HepG2 (cell line): ENCODE data around the gene ATPAF1. TPM values are rescaled to one million over a fixed set of nuclear protein-coding genes. Genes with fewer than 3 reads are reported as not detected.

Experiments
- ATAC-seq: fragments of 200-7000 bp; cut with Tn5 transposase; 3 replicates; pipeline ENCODE4 v1.9.1; 2020; ENCODE audit warnings: mild to moderate bottlenecking, moderate library complexity
- BruUV-seq: library from RNA; stranded (reverse); fragments of 400-500 nt; replicated peaks from 2 replicates; lab custom pipeline; 2021; lab: Mats Ljungman, UMichigan
- CTCF ChIA-PET: fragments of 300-600 bp; formaldehyde crosslinking; extraction: SDS; loops from one replicate; lab custom pipeline; 2021; ENCODE audit warnings: low total read pairs, inconsistent platforms, low intra/inter-chr PET ratio; lab: Yijun Ruan, JAX
- POLR2A ChIA-PET: fragments of 350-600 bp; sonication (Branson Sonifier 250); formaldehyde crosslinking; loops from one replicate; lab custom pipeline; 2020; ENCODE audit warnings: antibody characterized with exemption, inconsistent platforms; lab: Yijun Ruan, JAX
- DNase-seq: peaks from one replicate; pipeline ENCODE4 v3.0.0-alpha.2; 2015; ENCODE audit warnings: low spot score
- FAIRE-seq: peaks from 3 replicates; lab custom pipeline; 2011; peaks lifted over from hg19 to GRCh38; lab: Jason Lieb, UNC
- H2AFZ ChIP-seq: one replicate; pipeline ENCODE4 v1.6.1; 2011; ENCODE audit warnings: low read length, inconsistent platforms
- H3K27ac ChIP-seq: fragments of 300-600 bp; 3 replicates; pipeline ENCODE4 v1.8.0; 2011; ENCODE audit warnings: mixed run types, mild to moderate bottlenecking, mixed read lengths, low read length, inconsistent platforms; ENCODE audit not compliant: insufficient read depth; ENCODE audit errors: extremely low read length
- H3K27me3 ChIP-seq, 2 experiments: fragments of 200-600 bp in 1 of 2; 2 replicates in 1 of 2; 3 replicates in 1 of 2; pipeline versions ENCODE4 v1.6.0 to v1.8.0; 2011; ENCODE audit warnings: low read length in 2 of 2, mild to moderate bottlenecking in 2 of 2, moderate library complexity in 2 of 2, inconsistent platforms in 1 of 2; ENCODE audit not compliant: insufficient read depth in 2 of 2, control insufficient read depth in 1 of 2
- H3K36me3 ChIP-seq, 2 experiments: fragments of 200-600 bp in 1 of 2; replicated peaks in 1 of 2; 2 replicates in 1 of 2; 3 replicates in 1 of 2; pipeline versions ENCODE4 v1.5.1 to v1.8.0; 2011; ENCODE audit warnings: low read length in 2 of 2, inconsistent platforms in 1 of 2; ENCODE audit not compliant: insufficient read depth in 2 of 2, control insufficient read depth in 1 of 2
- H3K4me1 ChIP-seq: 2 replicates; pipeline ENCODE4 v1.5.1; 2012; ENCODE audit warnings: low read length, inconsistent platforms; ENCODE audit not compliant: insufficient read depth
- H3K4me2 ChIP-seq: 2 replicates; pipeline ENCODE4 v1.6.0; 2011; ENCODE audit warnings: low read depth, low read length, inconsistent platforms
- H3K4me3 ChIP-seq, 3 experiments: fragments of 200-600 bp in 1 of 3; sonication (generic), shearing (Covaris generic) in 1 of 3; replicated peaks in 1 of 3; 2 replicates each; pipeline ENCODE4 v1.5.1; 2011 to 2016; ENCODE audit warnings: low read length in 3 of 3, inconsistent platforms in 2 of 3, low read depth in 2 of 3, mild to moderate bottlenecking in 2 of 3, control low read depth in 1 of 3, mixed read lengths in 1 of 3; ENCODE audit not compliant: insufficient read depth in 1 of 3
- H3K79me2 ChIP-seq: one replicate; pipeline ENCODE4 v1.6.1; 2011; ENCODE audit warnings: low read length, inconsistent platforms; ENCODE audit not compliant: insufficient read depth
- H3K9ac ChIP-seq: 2 replicates; pipeline ENCODE4 v1.6.0; 2011; ENCODE audit warnings: mild to moderate bottlenecking, low read depth, low read length, inconsistent platforms; ENCODE audit not compliant: insufficient read depth
- H3K9me3 ChIP-seq: 2 replicates; pipeline ENCODE4 v1.5.1; 2012; ENCODE audit warnings: mild to moderate bottlenecking, low read length
- H4K20me1 ChIP-seq: 2 replicates; pipeline ENCODE4 v1.6.0; 2011; ENCODE audit warnings: inconsistent platforms, mild to moderate bottlenecking, low read length, moderate library complexity; ENCODE audit not compliant: insufficient read depth
- CTCF ChIP-seq: sonication (generic); formaldehyde crosslinking; IDR thresholded peaks from 2 replicates; pipeline ENCODE4 v1.5.0; 2020; ENCODE audit warnings: mild to moderate bottlenecking, missing genetic modification reagents, moderate library complexity
- PRDM10 ChIP-seq: sonication (generic); formaldehyde crosslinking; IDR thresholded peaks from 2 replicates; pipeline ENCODE4 v1.4.0; 2020; ENCODE audit warnings: low read depth, missing genetic modification reagents
- ZKSCAN1 ChIP-seq: fragments of 150-350 bp; IDR thresholded peaks from 2 replicates; pipeline ENCODE4 v1.6.1; 2014; ENCODE audit warnings: low read length
- WGBS: methylation state at CpG from one replicate; pipeline ENCODE4 v1.1.6; 2017; ENCODE audit warnings: low lambda C conversion rate; 5-methylcytosine and 5-hydroxymethylcytosine counted together
- in situ Hi-C: cut with HindIII; loops from 2 replicates; pipeline ENCODE4 v1.10.0; 2017; ENCODE audit warnings: low pct_unique_long_range_greater_than_20kb; ENCODE audit not compliant: extremely low pct_ligation_motif_present
- intact Hi-C: fragments of 100-400 bp; cut with micrococcal nuclease; formaldehyde crosslinking; loops from one replicate; pipeline ENCODE4 v1.10.0; 2022; ENCODE audit not compliant: unreplicated experiment
- polyA plus RNA-seq, 8 experiments: library from polyadenylated mRNA; depleted of rRNA in 3 of 8; stranded (reverse) in 7 of 8; unstranded in 1 of 8; fragments of >200 nt; fragmentation: Illumina TruSeq in 4 of 8; extraction: Trizol in 4 of 8; gene quantifications; 2 replicates each; pipeline versions ENCODE4 v1.2.1 to v1.2.3, GENCODE V29; 2011 to 2016; ENCODE audit warnings: low read depth in 4 of 8, missing spikeins in 1 of 8, mixed read lengths in 1 of 8; ENCODE audit not compliant: insufficient read depth in 1 of 8
- total RNA-seq, 5 experiments: library from RNA; depleted of rRNA; stranded (reverse); fragments of >200 nt; fragmentation: Illumina TruSeq; extraction: Trizol; gene quantifications; 2 replicates each; pipeline ENCODE4 v1.2.3, GENCODE V29; 2016; ENCODE audit warnings: low read depth in 1 of 5

Gene ATPAF1
- total and polyA plus RNA-seq, 2 of the 13 experiments (the other 11 are each of a cell fraction or from before 2014, with no cell fraction given), result 66.6 to 76.7 TPM

GRCh38 chr1:46601257-46602007, 66.7 kb downstream of the ATPAF1 start:
- POLR2A ChIA-PET, result no interaction called here
- in situ Hi-C loops, result no loop called here
- Histone ChIP-seq H3K4me1 (peaks cover 44% of the 10 kb centered on the region), H3K4me3 (no peak overlapping the region), H3K9ac (no peak overlapping the region), H3K4me2 (no peak overlapping the region), H3K79me2 (peaks cover 7% of the 10 kb centered on the region), H3K27me3 (no peaks in the 10 kb centered on the region), H2AFZ (no peak overlapping the region), H3K27ac (no peak overlapping the region), H3K36me3 (no peaks in the 10 kb centered on the region; a peak in 1 of 5 replicates), H4K20me1 (no peaks in the 10 kb centered on the region), H3K9me3 (no peaks in the 10 kb centered on the region)
- WGBS, result 80% methylated on average over 3 of the region's 3 CpGs
- FAIRE-seq (no peak), DNase-seq (no peak), ATAC-seq (no peak)
- intact Hi-C loops, result loop anchor here (5.0 kb wide), 1 partner anchor 126 kb away; no protein-coding TSS in a partner anchor
- no TSS peak for BruUV-seq
- TF ChIP-seq PRDM10 (CRISPR knock-in tag) (peak; percentile 38; the same call in 1 of the 2 replicates), CTCF (CRISPR knock-in tag) (no peak), ZKSCAN1 (peak; percentile 73; the same call in 1 of the 2 replicates)
- CTCF ChIA-PET, result no interaction called here
